GM19324 (cell line): ENCODE data around the gene ADGRB2.

ENCODE experiments used
- ATAC-seq: cut with Tn5 transposase; IDR thresholded peaks from one replicate; pipeline ENCODE4 v1.9.1; 2021; ENCODE audit warnings: mild to moderate bottlenecking, moderate library complexity; ENCODE audit not compliant: unreplicated experiment, low FRiP score

Gene ADGRB2

DNA sequence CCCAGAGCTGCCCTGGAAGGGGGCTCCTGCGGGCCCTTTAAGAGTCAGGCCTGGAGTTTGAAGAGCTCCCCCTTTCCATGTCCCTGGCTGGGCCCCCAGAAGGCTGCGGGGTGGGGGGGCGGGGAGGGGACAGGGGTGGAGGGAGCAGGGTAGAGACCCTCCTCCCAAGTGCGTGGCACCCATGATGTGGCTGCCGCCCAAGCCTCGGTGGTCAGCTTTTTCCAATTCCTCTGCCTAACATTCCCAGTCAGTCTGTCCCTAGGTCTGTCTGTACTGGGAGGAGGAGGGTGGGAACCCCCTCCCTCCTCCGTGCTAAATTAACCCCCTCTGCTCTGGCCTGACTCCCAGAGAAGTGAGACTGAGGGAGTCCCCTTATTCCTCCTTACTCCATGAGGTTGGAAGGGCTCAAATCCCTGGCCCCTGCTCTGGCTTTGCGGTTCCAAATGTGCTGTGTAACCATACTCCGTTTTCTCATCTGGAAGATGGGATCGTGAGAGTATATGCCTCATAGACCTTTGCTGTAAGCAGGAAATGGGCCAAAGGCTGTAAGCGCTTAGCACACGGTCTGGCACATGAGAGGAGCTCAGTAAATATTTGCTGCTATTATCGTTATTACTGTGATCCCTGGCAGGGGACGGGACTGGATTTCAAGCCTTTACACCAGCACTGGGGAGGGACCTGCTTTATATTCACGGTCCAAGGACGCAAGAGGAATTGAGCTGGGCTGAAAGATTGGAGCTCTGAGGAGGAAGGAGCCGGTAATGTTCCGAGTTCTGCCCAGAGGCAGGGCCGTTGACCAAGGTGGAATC is 59.7 kb downstream of the ADGRB2 start:
- ATAC-seq, result no peak

GRCh38 chr1:31703431-31704270 is 60.5 kb downstream of the ADGRB2 start, which contains the start of gene COL16A1:
Gene COL16A1, minus strand, starts transcription at chr1:31704017. Its CDS starts 1,824 bp downstream, at chr1:31702193.
- no peak for ATAC-seq

DNA sequence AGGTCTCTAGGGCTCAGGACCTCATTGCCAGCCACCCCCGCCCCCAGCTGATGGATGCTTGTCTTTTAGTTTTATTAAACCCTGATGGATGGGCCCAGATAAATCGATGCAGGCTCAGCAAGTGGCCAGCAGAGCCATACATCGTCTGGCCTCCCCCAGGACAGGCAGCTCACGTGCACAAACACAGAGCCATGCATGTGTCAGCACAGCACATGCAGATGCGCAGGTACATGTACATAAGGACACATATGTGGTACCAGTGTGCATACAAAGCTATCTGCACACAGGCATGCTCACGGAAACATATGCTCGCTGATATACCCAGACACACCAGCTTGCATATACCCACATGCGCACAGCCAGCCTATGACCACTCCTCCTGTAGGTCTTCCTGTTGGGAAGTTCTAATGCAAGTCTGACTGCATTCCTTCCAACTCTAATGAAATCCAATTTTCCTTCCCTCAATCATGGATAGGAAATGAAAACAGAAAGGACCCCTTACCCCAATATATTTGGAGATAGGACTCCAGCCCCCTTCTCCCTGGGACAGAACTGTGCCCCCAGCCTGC is 61.2 kb downstream of the ADGRB2 start:
- ATAC-seq, result no peak

DNA sequence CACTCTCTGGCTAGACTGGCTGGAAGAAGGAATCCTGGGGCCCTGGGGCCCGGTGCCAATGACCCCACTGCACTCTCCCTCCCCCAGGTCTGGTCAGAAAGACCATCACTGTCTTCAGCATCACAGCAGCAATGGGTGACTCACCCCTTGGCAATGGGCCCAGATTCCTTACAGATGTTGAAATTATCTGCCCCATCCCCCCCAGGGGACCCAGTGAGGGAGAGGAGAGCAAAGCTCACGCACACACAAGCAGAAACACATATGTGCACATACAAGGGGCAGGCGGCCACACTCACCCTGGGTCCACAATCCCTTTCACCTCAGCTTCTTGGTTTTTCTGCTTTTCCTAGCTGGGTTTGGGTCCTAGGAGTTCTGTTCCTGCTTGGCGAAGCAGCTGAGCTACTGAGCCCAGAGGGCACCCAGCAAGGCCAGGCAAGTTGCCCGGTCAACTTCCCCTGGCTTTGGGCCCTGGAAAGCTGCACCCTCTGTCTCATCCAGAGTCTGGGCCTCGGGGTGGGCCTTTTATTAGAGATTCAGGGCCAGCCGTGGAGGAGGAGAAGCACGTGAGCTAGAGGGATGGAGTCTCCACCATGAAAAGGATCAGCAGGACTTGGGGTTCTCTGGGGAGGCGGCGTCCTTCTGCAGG is 62.9 kb downstream of the ADGRB2 start:
- ATAC-seq, result no peak

DNA sequence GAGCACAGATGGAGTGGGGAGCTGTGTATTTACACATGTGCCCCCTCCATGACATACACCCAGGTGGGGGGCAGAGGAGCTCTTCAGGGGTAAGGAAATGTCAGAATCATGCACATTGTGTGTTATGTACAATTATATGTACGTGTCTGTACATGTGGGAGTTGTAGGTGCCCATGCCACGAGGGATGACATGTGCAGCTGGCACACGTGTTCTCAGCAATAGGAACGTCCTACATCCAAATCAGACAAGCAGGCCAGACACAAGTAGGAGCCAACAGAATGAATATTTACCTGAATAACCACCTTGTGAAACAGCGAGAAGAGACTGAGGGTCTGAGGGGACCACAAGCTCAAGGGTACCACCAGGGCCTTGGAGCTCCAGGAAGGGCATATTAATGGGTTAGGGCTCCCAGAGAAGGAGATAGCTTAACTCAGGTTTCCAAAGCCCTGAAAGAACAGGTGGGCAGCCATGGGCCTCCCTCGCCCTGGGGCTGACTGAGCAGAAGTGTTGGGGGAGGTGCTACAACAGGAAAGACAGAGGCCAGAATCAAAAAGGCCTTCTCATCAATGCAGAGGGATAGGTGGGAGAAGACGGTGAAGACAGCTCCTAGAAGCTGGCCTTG is 63.6 kb downstream of the ADGRB2 start:
- no peak for ATAC-seq

DNA sequence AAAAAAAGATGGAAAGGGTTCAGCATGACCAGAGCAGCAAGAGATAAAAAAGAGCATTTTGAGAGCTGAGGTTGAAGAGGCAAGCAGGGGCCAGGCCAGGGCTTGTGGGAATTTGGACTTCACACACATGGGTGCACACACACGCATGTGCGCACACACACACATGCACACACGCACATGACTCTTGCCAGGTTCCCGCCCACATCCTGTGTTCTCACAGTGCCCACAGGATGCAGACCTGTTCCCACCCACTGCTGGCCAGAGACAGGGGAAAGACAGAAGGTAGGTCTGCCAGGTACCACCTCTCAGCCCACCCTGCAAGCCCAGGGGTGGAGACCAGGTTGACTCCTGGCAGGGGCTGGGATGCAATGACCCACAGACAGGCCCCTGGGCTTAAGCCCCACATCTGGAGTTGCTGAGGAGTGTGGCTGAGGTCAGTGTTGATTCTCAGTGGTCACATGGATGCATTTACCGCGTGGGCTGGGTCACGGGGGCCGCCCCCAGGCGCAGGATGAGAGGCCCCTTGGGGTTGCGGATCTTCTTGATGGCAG is 64.7 kb downstream of the ADGRB2 start:
- no peak for ATAC-seq

- ATAC-seq, result no peak
Observed at GRCh38 chr1:31697369-31697984, 66.7 kb downstream of the ADGRB2 start.

DNA sequence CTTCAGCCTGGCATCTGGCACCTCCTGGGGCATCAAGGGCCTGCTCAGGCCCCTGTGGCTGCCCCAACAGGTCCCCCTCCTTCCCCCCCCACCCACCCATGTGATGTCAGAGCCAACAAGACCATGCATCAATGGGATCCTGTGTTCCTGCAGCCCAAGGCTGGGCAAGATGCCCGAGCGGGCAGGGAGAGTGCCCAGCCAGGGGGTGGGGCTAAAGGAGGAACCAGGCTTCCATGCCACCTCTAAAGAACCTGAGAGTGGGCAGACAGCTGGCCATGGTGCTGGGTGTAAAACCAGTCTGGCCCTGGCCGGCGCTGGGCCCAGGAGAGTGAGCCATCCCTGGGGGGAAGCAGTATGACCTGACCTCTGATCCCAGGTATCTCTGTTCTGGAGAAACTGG is 67.9 kb downstream of the ADGRB2 start:
- ATAC-seq, result no peak

- ATAC-seq, result no peak
Observed at GRCh38 chr1:31695327-31695726, 68.8 kb downstream of the ADGRB2 start.

- no peak for ATAC-seq
Observed at GRCh38 chr1:31694964-31695313, 69.2 kb downstream of the ADGRB2 start.

- ATAC-seq, result no peak
Observed at GRCh38 chr1:31694069-31694963, 69.8 kb downstream of the ADGRB2 start.

GRCh38 chr1:31693231-31693630 is 70.9 kb downstream of the ADGRB2 start:
- ATAC-seq, result no peak

DNA sequence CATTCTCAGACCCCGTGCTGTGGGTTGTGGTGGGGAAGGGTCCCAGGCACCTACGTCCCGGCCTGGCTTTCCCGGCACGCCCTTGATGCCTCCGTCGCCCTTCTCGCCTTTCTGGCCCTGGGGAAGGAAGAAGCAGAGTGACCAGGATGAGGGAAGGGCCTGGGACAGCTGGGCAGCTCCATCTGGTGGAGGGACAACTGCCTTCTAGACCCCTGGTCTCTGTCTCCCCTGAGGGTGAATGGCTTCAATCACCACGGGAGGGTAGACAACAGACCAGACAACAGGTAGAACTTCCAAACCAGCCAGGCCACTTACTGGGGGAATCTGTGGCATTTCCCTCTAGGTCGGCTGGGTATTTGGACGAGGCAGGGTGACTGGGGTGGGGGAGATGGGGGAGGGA is 72.2 kb downstream of the ADGRB2 start:
- no peak for ATAC-seq

- ATAC-seq, result no peak
Observed at GRCh38 chr1:31691446-31691845, 72.7 kb downstream of the ADGRB2 start.

GRCh38 chr1:31690921-31691320 is 73.2 kb downstream of the ADGRB2 start:
- no peak for ATAC-seq

- no peak for ATAC-seq
Observed at GRCh38 chr1:31689854-31690253, 74.3 kb downstream of the ADGRB2 start.

GRCh38 chr1:31689379-31689778 is 74.8 kb downstream of the ADGRB2 start:
- no peak for ATAC-seq

DNA sequence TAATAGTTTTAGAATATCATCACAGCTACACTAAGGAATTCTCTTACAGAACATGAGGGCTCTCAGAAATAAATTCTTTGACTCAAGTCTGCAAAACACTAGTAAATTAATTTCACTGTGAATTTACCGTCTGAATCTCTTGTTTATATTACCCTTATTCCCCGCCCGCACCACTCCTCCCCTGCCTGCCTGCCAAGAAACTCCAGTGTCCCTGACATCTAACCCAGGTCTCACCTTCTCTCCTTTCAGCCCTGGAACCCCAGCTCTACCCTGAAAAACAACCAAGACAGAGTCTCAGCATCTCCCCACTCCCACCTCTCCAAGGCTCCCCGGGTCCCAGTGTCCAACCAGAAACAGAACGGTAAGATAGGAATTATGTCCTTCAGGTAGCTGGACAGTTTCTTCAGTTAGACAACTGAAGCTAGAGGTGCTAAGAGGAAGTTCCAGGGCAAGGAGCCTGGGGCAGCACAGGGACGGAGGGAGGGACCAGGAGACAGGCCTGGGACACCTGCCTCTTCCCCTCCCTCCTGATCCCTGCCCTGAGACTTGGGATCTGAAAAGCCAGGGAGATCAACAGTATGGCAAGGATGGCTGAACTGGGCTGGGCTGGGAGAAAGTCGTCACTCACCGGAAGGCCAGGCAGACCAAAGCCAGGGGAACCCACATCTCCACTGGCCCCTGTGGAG is 75.8 kb downstream of the ADGRB2 start:
- ATAC-seq, result no peak
